GM23338 (cell line): ENCODE results near the gene KEAP1. TPM values are rescaled to one million over a fixed set of nuclear protein-coding genes. Genes with fewer than 3 reads are reported as not detected.
A peak's percentile ranks its signal among the peaks of the same experiment; 100 is the strongest.
"Not testable (repeated sequence)": the region's sequence is repeated elsewhere in the genome, so short reads cannot be mapped to it uniquely, and the experiment has no call there.

Experiments
- ATAC-seq: fragments of 200-7000 bp; cut with Tn5 transposase; 3 replicates; pipeline ENCODE4 v1.9.1; 2020
- DNase-seq: peaks from one replicate; pipeline ENCODE4 v3.0.0-alpha.2; 2015; ENCODE audit warnings: low spot score
- H2AFZ ChIP-seq: fragments of 200-600 bp; sonication (generic); 2 replicates; pipeline ENCODE4 v1.8.0; 2016; ENCODE audit warnings: antibody characterized with exemption, mild to moderate bottlenecking, moderate library complexity
- H3F3A ChIP-seq: fragments of 200-600 bp; sonication (generic); replicated peaks from 2 replicates; pipeline ENCODE4 v1.8.0; 2017; ENCODE audit warnings: antibody characterized with exemption, mixed run types, low read depth
- H3K27ac ChIP-seq: fragments of 200-600 bp; sonication (generic); 2 replicates; pipeline ENCODE4 v1.6.1; 2016; ENCODE audit warnings: low read depth
- H3K27me3 ChIP-seq: fragments of 200-600 bp; sonication (generic); 2 replicates; pipeline ENCODE4 v1.8.0; 2016; ENCODE audit warnings: mild to moderate bottlenecking, mixed run types, moderate library complexity; ENCODE audit not compliant: insufficient read depth
- H3K36me3 ChIP-seq: fragments of 200-600 bp; sonication (generic); 2 replicates; pipeline ENCODE4 v1.8.0; 2016; ENCODE audit warnings: mild to moderate bottlenecking; ENCODE audit not compliant: insufficient read depth
- H3K4me1 ChIP-seq: fragments of 200-600 bp; sonication (generic); 2 replicates; pipeline ENCODE4 v1.8.0; 2016; ENCODE audit warnings: mild to moderate bottlenecking, moderate library complexity; ENCODE audit not compliant: insufficient read depth
- H3K4me2 ChIP-seq: fragments of 200-600 bp; sonication (generic); 2 replicates; pipeline ENCODE4 v1.7.1; 2017; ENCODE audit warnings: mixed run types
- H3K4me3 ChIP-seq: fragments of 200-600 bp; sonication (generic); 2 replicates; pipeline ENCODE4 v1.6.1; 2016; ENCODE audit warnings: mixed run types
- H3K79me2 ChIP-seq: fragments of 200-600 bp; sonication (generic); replicated peaks from 2 replicates; pipeline ENCODE4 v1.8.0; 2017; ENCODE audit warnings: mild to moderate bottlenecking; ENCODE audit not compliant: insufficient read depth
- H3K9me2 ChIP-seq: fragments of 200-600 bp; sonication (generic); 2 replicates; pipeline ENCODE4 v1.8.0; 2017; ENCODE audit not compliant: insufficient read depth
- H4K20me1 ChIP-seq: fragments of 200-600 bp; sonication (generic); replicated peaks from 2 replicates; pipeline ENCODE4 v1.8.0; 2017; ENCODE audit warnings: mild to moderate bottlenecking; ENCODE audit not compliant: insufficient read depth
- H3K27ac Mint-ChIP-seq: 2 replicates; pipeline ENCODE4 v1.8.0; 2020; ENCODE audit warnings: inconsistent platforms, mild to moderate bottlenecking, moderate library complexity, mixed read lengths
- H3K27me3 Mint-ChIP-seq: 3 replicates; pipeline ENCODE4 v1.8.0; 2022; ENCODE audit warnings: low read depth, mild to moderate bottlenecking, moderate library complexity, mixed read lengths, inconsistent platforms; ENCODE audit not compliant: insufficient read depth, poor library complexity
- H3K36me3 Mint-ChIP-seq: 3 replicates; pipeline ENCODE4 v1.8.0; 2021; ENCODE audit warnings: low read depth, mild to moderate bottlenecking, inconsistent platforms, moderate library complexity, mixed read lengths
- H3K4me1 Mint-ChIP-seq: 3 replicates; pipeline ENCODE4 v1.8.0; 2020; ENCODE audit warnings: mild to moderate bottlenecking, inconsistent platforms, mixed read lengths
- H3K4me3 Mint-ChIP-seq: 3 replicates; pipeline ENCODE4 v1.8.0; 2021; ENCODE audit warnings: moderate library complexity, mild to moderate bottlenecking, inconsistent platforms, mixed read lengths
- H3K9me3 Mint-ChIP-seq: 3 replicates; pipeline ENCODE4 v1.8.0; 2020; ENCODE audit warnings: moderate library complexity, mild to moderate bottlenecking, inconsistent platforms, mixed read lengths
- CREB1 ChIP-seq: fragments of 250-450 bp; sonication (Bioruptor Pico); IDR thresholded peaks from 2 replicates; pipeline ENCODE4 v1.5.0; 2020; ENCODE audit warnings: low read depth, mild to moderate bottlenecking, moderate library complexity
- CTCF ChIP-seq, 2 experiments: fragments of 200-600 bp in 1 of 2; sonication (generic) in 1 of 2; conservative IDR thresholded peaks; 2 replicates each; pipeline versions ENCODE4 v1.5.1 to v1.6.1; 2016 to 2017; ENCODE audit warnings: antibody characterized with exemption in 2 of 2, low read depth in 2 of 2, mild to moderate bottlenecking in 2 of 2, moderate library complexity in 1 of 2
- ETS1 ChIP-seq: IDR thresholded peaks from 2 replicates; pipeline ENCODE4 v1.6.1; 2016; ENCODE audit warnings: antibody characterized with exemption
- EZH2 ChIP-seq: fragments of 200-600 bp; sonication (generic); IDR thresholded peaks from one replicate; pipeline ENCODE4 v1.8.0; 2017; ENCODE audit warnings: antibody characterized with exemption, mild to moderate bottlenecking, low read depth; ENCODE audit not compliant: unreplicated experiment
- EZH2phosphoT487 ChIP-seq: fragments of 200-600 bp; sonication (generic); IDR thresholded peaks from one replicate; pipeline ENCODE4 v1.8.1; 2018; ENCODE audit warnings: antibody characterized with exemption; ENCODE audit not compliant: unreplicated experiment
- JUNB ChIP-seq: IDR thresholded peaks from one replicate; pipeline ENCODE4 v1.6.1; 2016; ENCODE audit warnings: antibody characterized with exemption; ENCODE audit not compliant: unreplicated experiment
- NANOG ChIP-seq: IDR thresholded peaks from 2 replicates; pipeline ENCODE4 v1.6.1; 2016; ENCODE audit warnings: antibody characterized with exemption, borderline replicate concordance
- POLR2AphosphoS5 ChIP-seq: IDR thresholded peaks from 2 replicates; pipeline ENCODE4 v1.6.1; 2016; ENCODE audit warnings: antibody characterized with exemption, low read depth
- polyA plus RNA-seq: library from polyadenylated mRNA; unstranded; fragments of >200 nt; fragmentation: Nextera tagmentation; extraction: Ambion mirVana; gene quantifications from 2 replicates; pipeline ENCODE4 v1.2.1, GENCODE V29; 2016
- total RNA-seq: library from RNA; depleted of rRNA; stranded (reverse); fragments of >200 nt; shearing (Covaris generic); gene quantifications from 2 replicates; pipeline ENCODE4 v1.2.3, GENCODE V29; 2014

Gene KEAP1
- total and polyA plus RNA-seq, 2 experiments from 2014 or later: 57.8 to 77.5 TPM

- Mint-ChIP-seq H3K4me3 (no peak overlapping the region), H3K27me3 (peaks cover 24% of the 10 kb centered on the region), H3K9me3 (no peaks in the 10 kb centered on the region), H3K27ac (no peak overlapping the region), H3K4me1 (no peaks in the 10 kb centered on the region), H3K36me3 (peaks cover 83% of the 10 kb centered on the region)
- Histone ChIP-seq H3K27ac (0 out of 2 replicates have a peak overlapping the region, but pooled peaks have one; percentile 14), H3K4me1 (no peaks in the 10 kb centered on the region), H3K9me2 (no peaks in the 10 kb centered on the region), H3K79me2 (no peaks in the 10 kb centered on the region), H2AFZ (no peak overlapping the region), H4K20me1 (peaks cover 8% of the 10 kb centered on the region), H3K27me3 (no peaks in the 10 kb centered on the region), H3F3A (peaks cover 30% of the 10 kb centered on the region), H3K36me3 (peaks cover 16% of the 10 kb centered on the region; the same call in 1 of the 2 replicates), H3K4me2 (no peak overlapping the region), H3K4me3 (no peak overlapping the region)
- TF ChIP-seq EZH2phosphoT487 (no peak), CTCF (conservative IDR thresholded peaks at IDR 0.05; ENCODE audit: low read depth in 2 of 2) (peak; percentile 25 to 76; a peak in 3 of 4 replicates)
- peak; percentile 38 for ATAC-seq
- DNase-seq: peak; percentile 69
Measured at GRCh38 chr19:10551698-10552301, 48.6 kb upstream of the KEAP1 start.

- H4K20me1 ChIP-seq, H3K4me3 ChIP-seq, H3K4me2 ChIP-seq, ATAC-seq, DNase-seq, H3K4me1 Mint-ChIP-seq, H3K9me3 Mint-ChIP-seq, H3K79me2 ChIP-seq, H3K27me3 ChIP-seq, H3K27ac Mint-ChIP-seq, H2AFZ ChIP-seq, H3K4me3 Mint-ChIP-seq, H3K9me2 ChIP-seq, H3K4me1 ChIP-seq: not testable (repeated sequence)
- Histone ChIP-seq H3K27ac (0 out of 2 replicates have a peak overlapping the region, but pooled peaks have one; percentile 14), H3K36me3 (peaks cover 16% of the 10 kb centered on the region; the same call in 1 of the 2 replicates), H3F3A (peaks cover 30% of the 10 kb centered on the region)
- peaks cover 24% of the 10 kb centered on the region for H3K27me3 Mint-ChIP-seq
- peaks cover 80% of the 10 kb centered on the region for H3K36me3 Mint-ChIP-seq
Measured at GRCh38 chr19:10551006-10551405, 47.9 kb upstream of the KEAP1 start.

- H3K4me3 ChIP-seq: no peak overlapping the region
- Mint-ChIP-seq H3K4me1 (no peaks in the 10 kb centered on the region), H3K36me3 (peaks cover 74% of the 10 kb centered on the region), H3K9me3 (no peaks in the 10 kb centered on the region), H3K27ac (no peak overlapping the region), H3K27me3 (peaks cover 24% of the 10 kb centered on the region), H3K4me3 (no peak overlapping the region)
- H3F3A ChIP-seq: peaks cover 25% of the 10 kb centered on the region
- no peak for ATAC-seq
- peaks cover 16% of the 10 kb centered on the region; the same call in 1 of the 2 replicates for H3K36me3 ChIP-seq
- H3K4me2 ChIP-seq: no peak overlapping the region
- H4K20me1 ChIP-seq: peaks cover 8% of the 10 kb centered on the region
- no peaks in the 10 kb centered on the region for H3K4me1 ChIP-seq
- TF ChIP-seq JUNB (no peak), POLR2AphosphoS5 (no peak), ETS1 (no peak), CTCF (conservative IDR thresholded peaks at IDR 0.05; ENCODE audit: low read depth in 2 of 2) (no peak), EZH2 (no peak), NANOG (no peak), CREB1 (CRISPR knock-in tag) (no peak), EZH2phosphoT487 (no peak)
- no peak overlapping the region for H2AFZ ChIP-seq
- H3K9me2 ChIP-seq: no peaks in the 10 kb centered on the region
- H3K27me3 ChIP-seq: no peaks in the 10 kb centered on the region
- DNase-seq: no peak
- H3K79me2 ChIP-seq: peaks cover 4% of the 10 kb centered on the region
- H3K27ac ChIP-seq: no peak overlapping the region
Measured at GRCh38 chr19:10550336-10550735, 47.2 kb upstream of the KEAP1 start.
